GM10248 (cell line): ENCODE results near the gene LYZ.

ENCODE experiments used
- CTCF ChIA-PET: fragments of 300-600 bp; sonication (Branson Sonifier 250); formaldehyde crosslinking; extraction: SDS; loops from one replicate; lab custom pipeline; 2021; ENCODE audit warnings: antibody characterized with exemption; lab: Yijun Ruan, JAX
- POLR2A ChIA-PET: fragments of 350-650 bp; sonication (Branson Sonifier 250); formaldehyde crosslinking; extraction: SDS; loops from one replicate; lab custom pipeline; 2020; ENCODE audit warnings: antibody characterized with exemption; lab: Yijun Ruan, JAX
- DNase-seq: peaks from one replicate; pipeline ENCODE4 v3.0.0; 2012; ENCODE audit errors: extremely low spot score
- CTCF ChIP-seq: IDR thresholded peaks from 2 replicates; pipeline ENCODE4 v1.5.1; 2012; ENCODE audit warnings: mild to moderate bottlenecking, low read depth; ENCODE audit errors: extremely low read depth, missing control alignments, control extremely low read depth

Gene LYZ

GRCh38 chr12:69392179-69392928 is 44.2 kb downstream of the LYZ start:
- CTCF ChIA-PET = interaction anchor here (0.9 to 1.6 kb wide), 3 partner anchors 21 to 179 kb away, joined by 3 to 4 read pairs (median 3); no protein-coding TSS in a partner anchor
- POLR2A ChIA-PET = no interaction called here
- no peak for TF ChIP-seq CTCF
- peak; percentile 22 for DNase-seq

GRCh38 chr12:69396041-69396440 is 47.9 kb downstream of the LYZ start:
- ChIA-PET POLR2A (no interaction called here), CTCF (interaction anchor here (1.0 kb wide), 1 partner anchor 8 kb away, joined by 4 read pairs; no protein-coding TSS in a partner anchor)
- no peak for TF ChIP-seq CTCF
- no peak for DNase-seq

DNA sequence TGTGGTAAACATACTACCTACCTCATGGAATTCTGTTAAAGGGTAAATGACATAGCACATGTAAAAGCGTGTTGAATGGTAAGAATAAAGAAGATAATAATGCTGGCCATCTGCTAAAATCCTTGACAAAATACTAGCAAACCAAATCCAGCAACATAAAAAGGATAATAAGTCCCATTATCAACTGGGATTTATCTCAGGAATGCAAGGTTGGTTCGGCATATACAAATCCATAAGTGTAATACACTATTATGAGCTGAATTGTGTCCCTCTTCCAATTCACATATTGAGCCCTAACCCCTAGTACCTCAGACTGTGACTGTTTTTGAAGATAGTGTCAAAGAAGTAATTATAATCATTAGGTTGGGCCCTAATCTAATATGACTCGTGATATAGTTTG is 48.8 kb downstream of the LYZ start:
- no peak for TF ChIP-seq CTCF
- ChIA-PET POLR2A (no interaction called here), CTCF (no interaction called here)
- DNase-seq = no peak

- POLR2A ChIA-PET = no interaction called here
- TF ChIP-seq CTCF = no peak
- DNase-seq = no peak
- CTCF ChIA-PET = no interaction called here
Measured at GRCh38 chr12:69397978-69398377, 49.8 kb downstream of the LYZ start.

- ChIA-PET POLR2A (interaction anchor here (0.6 kb wide), 1 partner anchor 9 kb away, joined by 3 read pairs; no protein-coding TSS in a partner anchor), CTCF (interaction anchor here (1.1 to 1.4 kb wide), 2 partner anchors 8 to 16 kb away, joined by 4 read pairs; no protein-coding TSS in a partner anchor)
- DNase-seq = no peak
- TF ChIP-seq CTCF = no peak
Measured at GRCh38 chr12:69401940-69402339, 53.8 kb downstream of the LYZ start.
